ENCODE data around the gene TTLL9.

DNA sequence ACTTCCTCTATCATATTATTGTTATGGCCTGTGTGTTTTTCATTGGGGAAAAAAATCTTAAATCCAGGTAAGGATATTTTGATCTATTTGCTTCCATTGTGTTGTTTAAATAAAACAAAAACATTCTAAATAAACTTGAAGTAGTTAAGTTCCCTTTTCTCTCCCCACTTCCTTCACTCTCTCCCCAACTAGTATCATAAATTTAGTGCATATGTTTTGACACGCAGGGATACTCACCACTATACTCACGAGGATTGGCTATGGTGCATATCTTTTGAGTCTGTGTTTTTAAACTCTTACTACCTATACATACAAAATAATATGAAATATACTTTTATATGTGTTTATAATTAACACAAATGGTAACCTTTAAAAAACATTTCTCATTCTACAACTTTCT is 5.2 kb downstream of the TTLL9 start:
- TF ChIP-seq, protein P1, sequence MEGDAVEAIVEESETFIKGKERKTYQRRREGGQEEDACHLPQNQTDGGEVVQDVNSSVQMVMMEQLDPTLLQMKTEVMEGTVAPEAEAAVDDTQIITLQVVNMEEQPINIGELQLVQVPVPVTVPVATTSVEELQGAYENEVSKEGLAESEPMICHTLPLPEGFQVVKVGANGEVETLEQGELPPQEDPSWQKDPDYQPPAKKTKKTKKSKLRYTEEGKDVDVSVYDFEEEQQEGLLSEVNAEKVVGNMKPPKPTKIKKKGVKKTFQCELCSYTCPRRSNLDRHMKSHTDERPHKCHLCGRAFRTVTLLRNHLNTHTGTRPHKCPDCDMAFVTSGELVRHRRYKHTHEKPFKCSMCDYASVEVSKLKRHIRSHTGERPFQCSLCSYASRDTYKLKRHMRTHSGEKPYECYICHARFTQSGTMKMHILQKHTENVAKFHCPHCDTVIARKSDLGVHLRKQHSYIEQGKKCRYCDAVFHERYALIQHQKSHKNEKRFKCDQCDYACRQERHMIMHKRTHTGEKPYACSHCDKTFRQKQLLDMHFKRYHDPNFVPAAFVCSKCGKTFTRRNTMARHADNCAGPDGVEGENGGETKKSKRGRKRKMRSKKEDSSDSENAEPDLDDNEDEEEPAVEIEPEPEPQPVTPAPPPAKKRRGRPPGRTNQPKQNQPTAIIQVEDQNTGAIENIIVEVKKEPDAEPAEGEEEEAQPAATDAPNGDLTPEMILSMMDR (IDR thresholded peaks at IDR 0.05), result no peak
- no peak for TF ChIP-seq POLR2A (IDR thresholded peaks at IDR 0.05)

Measured in right lobe of liver (tissue), 4 donors.